Caco-2 (cell line): ENCODE measurements around the gene MX1. TPM values are rescaled to one million over a fixed set of nuclear protein-coding genes. Genes with fewer than 3 reads are reported as not detected.

Experiments
- BruUV-seq: library from RNA; stranded (reverse); fragments of 400-500 nt; replicated peaks from 2 replicates; lab custom pipeline; 2021; lab: Mats Ljungman, UMichigan
- CTCF ChIA-PET: fragments of 300-600 bp; sonication (Branson Sonifier 250); formaldehyde crosslinking; loops from one replicate; lab custom pipeline; 2022; ENCODE audit warnings: antibody characterized with exemption; lab: Charles Lee
- POLR2A ChIA-PET: fragments of 300-600 bp; sonication (Branson Sonifier 250); formaldehyde crosslinking; loops from one replicate; lab custom pipeline; 2022; ENCODE audit warnings: antibody characterized with exemption; lab: Charles Lee
- DNase-seq, 2 experiments: peaks; one replicate each; pipeline versions ENCODE4 v3.0.0 to v3.0.0-alpha.2; 2020 to 2022
- H3K27me3 ChIP-seq: replicated peaks from 2 replicates; pipeline ENCODE4 v1.6.0; 2011; ENCODE audit warnings: low read length; ENCODE audit not compliant: control insufficient read depth, insufficient read depth
- H3K36me3 ChIP-seq: 2 replicates; pipeline ENCODE4 v1.5.1; 2011; ENCODE audit warnings: low read length; ENCODE audit not compliant: control insufficient read depth, insufficient read depth
- H3K4me1 ChIP-seq: fragments of 250-450 bp; sonication (Bioruptor Pico); 2 replicates; pipeline ENCODE4 v1.5.1; 2020; ENCODE audit warnings: mild to moderate bottlenecking
- H3K4me3 ChIP-seq: 2 replicates; pipeline ENCODE4 v1.5.1; 2011; ENCODE audit warnings: low read depth, mild to moderate bottlenecking, control low read depth, low read length
- H3K9me3 ChIP-seq: fragments of 250-450 bp; sonication (Bioruptor Pico); 2 replicates; pipeline ENCODE4 v1.5.1; 2020; ENCODE audit warnings: mild to moderate bottlenecking, moderate library complexity
- H3K27ac Mint-ChIP-seq: one replicate; pipeline ENCODE4 v1.8.0; 2022; ENCODE audit warnings: mixed read lengths; ENCODE audit not compliant: unreplicated experiment
- H3K27me3 Mint-ChIP-seq: one replicate; pipeline ENCODE4 v1.8.0; 2022; ENCODE audit warnings: mixed read lengths; ENCODE audit not compliant: insufficient read depth, unreplicated experiment
- H3K36me3 Mint-ChIP-seq: one replicate; pipeline ENCODE4 v1.8.0; 2022; ENCODE audit warnings: mild to moderate bottlenecking, mixed read lengths; ENCODE audit not compliant: insufficient read depth, unreplicated experiment
- H3K4me1 Mint-ChIP-seq: one replicate; pipeline ENCODE4 v1.8.0; 2022; ENCODE audit warnings: low read depth, mixed read lengths; ENCODE audit not compliant: unreplicated experiment
- H3K4me3 Mint-ChIP-seq: one replicate; pipeline ENCODE4 v1.8.0; 2022; ENCODE audit warnings: mild to moderate bottlenecking, moderate library complexity, mixed read lengths; ENCODE audit not compliant: unreplicated experiment
- H3K9me3 Mint-ChIP-seq: one replicate; pipeline ENCODE4 v1.8.0; 2022; ENCODE audit warnings: mixed read lengths; ENCODE audit not compliant: unreplicated experiment
- CTCF ChIP-seq, 2 experiments: fragments of 200-600 bp in 1 of 2; IDR thresholded peaks; 1 replicate in 1 of 2; 2 replicates in 1 of 2; pipeline versions ENCODE4 v1.5.1 to v1.8.0; 2011 to 2022; ENCODE audit warnings: antibody characterized with exemption in 1 of 2, control low read depth in 1 of 2, inconsistent platforms in 1 of 2, low read depth in 1 of 2, low read length in 1 of 2, mild to moderate bottlenecking in 1 of 2, moderate library complexity in 1 of 2; ENCODE audit not compliant: insufficient read depth in 1 of 2, severe bottlenecking in 1 of 2, unreplicated experiment in 1 of 2
- intact Hi-C: fragments of 100-400 bp; cut with micrococcal nuclease; formaldehyde crosslinking; loops from one replicate; pipeline ENCODE4 v1.10.0; 2022; ENCODE audit not compliant: unreplicated experiment
- total RNA-seq: library from RNA; stranded (reverse); gene quantifications from 2 replicates; pipeline ENCODE4 v1.2.3, GENCODE V29; 2022

The MX1 gene
- total RNA-seq, 1 experiment from 2014 or later, result 18.9 TPM

GRCh38 chr21:41489329-41489728 lies 63.3 kb downstream of the MX1 start:
- POLR2A ChIA-PET, result no interaction called here
- no TSS peak for BruUV-seq
- no peaks in the 10 kb centered on the region for H3K9me3 ChIP-seq
- H3K4me1 Mint-ChIP-seq, result peaks cover 19% of the 10 kb centered on the region
- no peak overlapping the region for H3K4me3 Mint-ChIP-seq
- peaks cover 81% of the 10 kb centered on the region for H3K36me3 Mint-ChIP-seq
- H3K27me3 ChIP-seq, result no peaks in the 10 kb centered on the region
- H3K27me3 Mint-ChIP-seq, result no peaks in the 10 kb centered on the region
- 0 out of 2 replicates have a peak, but pooled peaks cover 3% of the 10 kb centered on the region for H3K4me1 ChIP-seq
- no peak for TF ChIP-seq CTCF (IDR thresholded peaks at IDR 0.05; ENCODE audit: insufficient read depth in 1 of 2, low read depth in 1 of 2, low read length in 1 of 2, severe bottlenecking in 1 of 2, unreplicated experiment in 1 of 2)
- no peak overlapping the region for H3K27ac Mint-ChIP-seq
- H3K9me3 Mint-ChIP-seq, result no peaks in the 10 kb centered on the region
- CTCF ChIA-PET, result no interaction called here
- H3K36me3 ChIP-seq, result peaks cover 3% of the 10 kb centered on the region
- intact Hi-C loops, result no loop called here
- no peak for DNase-seq
- no peak overlapping the region for H3K4me3 ChIP-seq

GRCh38 chr21:41490330-41490729 lies 64.3 kb downstream of the MX1 start:
- Mint-ChIP-seq H3K4me3 (no peak overlapping the region), H3K36me3 (peaks cover 80% of the 10 kb centered on the region), H3K4me1 (peaks cover 19% of the 10 kb centered on the region), H3K9me3 (no peaks in the 10 kb centered on the region), H3K27me3 (no peaks in the 10 kb centered on the region), H3K27ac (no peak overlapping the region)
- Histone ChIP-seq H3K4me1 (0 out of 2 replicates have a peak, but pooled peaks cover 3% of the 10 kb centered on the region), H3K27me3 (no peaks in the 10 kb centered on the region), H3K36me3 (peaks cover 3% of the 10 kb centered on the region), H3K4me3 (no peak overlapping the region), H3K9me3 (no peaks in the 10 kb centered on the region)
- ChIA-PET CTCF (no interaction called here), POLR2A (no interaction called here)
- intact Hi-C loops, result no loop called here
- BruUV-seq, result no TSS peak
- TF ChIP-seq CTCF (IDR thresholded peaks at IDR 0.05; ENCODE audit: insufficient read depth in 1 of 2, low read depth in 1 of 2, low read length in 1 of 2, severe bottlenecking in 1 of 2, unreplicated experiment in 1 of 2), result no peak
- no peak for DNase-seq

- CTCF ChIA-PET, result no interaction called here
Measured at GRCh38 chr21:41491412-41491811, 65.4 kb downstream of the MX1 start.

More at GRCh38 chr21:41491412-41491811, 65.4 kb downstream of the MX1 start:
- DNase-seq, result no peak
- H3K4me1 Mint-ChIP-seq, result peaks cover 21% of the 10 kb centered on the region
- Histone ChIP-seq H3K27me3 (no peaks in the 10 kb centered on the region), H3K9me3 (no peaks in the 10 kb centered on the region), H3K4me3 (no peak overlapping the region), H3K4me1 (peaks cover 7% of the 10 kb centered on the region), H3K36me3 (peaks cover 3% of the 10 kb centered on the region)
- no TSS peak for BruUV-seq
- no peaks in the 10 kb centered on the region for H3K9me3 Mint-ChIP-seq
- POLR2A ChIA-PET, result no interaction called here
- intact Hi-C loops, result no loop called here
- H3K4me3 Mint-ChIP-seq, result no peak overlapping the region
- H3K27ac Mint-ChIP-seq, result no peak overlapping the region
- peaks cover 82% of the 10 kb centered on the region for H3K36me3 Mint-ChIP-seq
- TF ChIP-seq CTCF (IDR thresholded peaks at IDR 0.05; ENCODE audit: insufficient read depth in 1 of 2, low read depth in 1 of 2, low read length in 1 of 2, severe bottlenecking in 1 of 2, unreplicated experiment in 1 of 2), result no peak
- H3K27me3 Mint-ChIP-seq, result no peaks in the 10 kb centered on the region
